HFF-Myc (cell line): Measurements from ENCODE around the gene DNAH8.
A peak's percentile ranks its signal among the peaks of the same experiment; 100 is the strongest.
"Not testable (repeated sequence)": the region's sequence is repeated elsewhere in the genome, so short reads cannot be mapped to it uniquely, and the experiment has no call there.

ENCODE experiments used
- DNase-seq: peaks from one replicate; pipeline ENCODE4 v3.0.0-alpha.2; 2011; ENCODE audit warnings: low read depth; ENCODE audit errors: extremely low read depth
- H3K4me3 ChIP-seq: replicated peaks from 2 replicates; pipeline ENCODE4 v1.5.1; 2011; ENCODE audit warnings: low read depth, mild to moderate bottlenecking, control low read depth, low read length
- CTCF ChIP-seq: IDR thresholded peaks from 2 replicates; pipeline ENCODE4 v1.5.1; 2012; ENCODE audit warnings: mild to moderate bottlenecking, low read depth, low read length, control low read depth; ENCODE audit errors: missing control alignments

DNAH8 gene

GRCh38 chr6:38915205-38915925 is 200.3 kb downstream of the DNAH8 start:
- no peak for TF ChIP-seq CTCF
- DNase-seq: no peak
- H3K4me3 ChIP-seq: no peak overlapping the region

- not testable (repeated sequence) for DNase-seq, H3K4me3 ChIP-seq
These were observed 206.4 kb downstream of the DNAH8 start for GRCh38 chr6:38921540-38921939.

GRCh38 chr6:38924791-38925509 is 209.8 kb downstream of the DNAH8 start:
- no peak for TF ChIP-seq CTCF
- no peak overlapping the region for H3K4me3 ChIP-seq

GRCh38 chr6:38929560-38929959 is 214.4 kb downstream of the DNAH8 start:
- no peak overlapping the region for H3K4me3 ChIP-seq
- TF ChIP-seq CTCF: no peak
- no peak for DNase-seq

More at GRCh38 chr6:38924791-38925509, 209.8 kb downstream of the DNAH8 start:
- DNase-seq: no peak

- DNase-seq: no peak
- peak; percentile 14 for TF ChIP-seq CTCF
- H3K4me3 ChIP-seq: no peak overlapping the region
These were observed 218.3 kb downstream of the DNAH8 start for GRCh38 chr6:38933426-38933825.

GRCh38 chr6:38935051-38935450 is 219.9 kb downstream of the DNAH8 start:
- DNase-seq: no peak
- TF ChIP-seq CTCF: no peak
- H3K4me3 ChIP-seq: no peak overlapping the region

- H3K4me3 ChIP-seq: no peak overlapping the region
- no peak for TF ChIP-seq CTCF
- DNase-seq: no peak
These were observed 222.9 kb downstream of the DNAH8 start for GRCh38 chr6:38937839-38938613.
